ACHN (cell line): Measurements from ENCODE around the gene ABCC1.
"Not testable (repeated sequence)": the region's sequence is repeated elsewhere in the genome, so short reads cannot be mapped to it uniquely, and the experiment has no call there.

Experiments
- DNase-seq: peaks from one replicate; pipeline ENCODE4 v3.0.0-alpha.2; 2015
- in situ Hi-C: cut with HindIII; loops from 2 replicates; pipeline ENCODE4 v1.10.0; 2017; ENCODE audit warnings: low sequenced_read_pairs, low pct_ligation_motif_present, low pct_unique_long_range_greater_than_20kb

ABCC1 gene

GRCh38 chr16:16086653-16087446 is 137.4 kb downstream of the ABCC1 start:
- in situ Hi-C loops: no loop called here
- DNase-seq: no peak

GRCh38 chr16:16090238-16090637 is 140.8 kb downstream of the ABCC1 start:
- in situ Hi-C loops: no loop called here
- DNase-seq: no peak

GRCh38 chr16:16092925-16093627 is 143.7 kb downstream of the ABCC1 start:
- no peak for DNase-seq
- in situ Hi-C loops: no loop called here

- in situ Hi-C loops: no loop called here
- DNase-seq: no peak
Measured at GRCh38 chr16:16093628-16094332, 144.4 kb downstream of the ABCC1 start.

- in situ Hi-C loops: no loop called here
- no peak for DNase-seq
Measured at GRCh38 chr16:16095646-16096045, 146.2 kb downstream of the ABCC1 start.

GRCh38 chr16:16096121-16096857 is 146.9 kb downstream of the ABCC1 start:
- in situ Hi-C loops: no loop called here
- peak; percentile 31 for DNase-seq

GRCh38 chr16:16096858-16097213 is 147.4 kb downstream of the ABCC1 start:
- in situ Hi-C loops: no loop called here
- no peak for DNase-seq

GRCh38 chr16:16099320-16099719 is 149.9 kb downstream of the ABCC1 start:
- no peak for DNase-seq
- in situ Hi-C loops: no loop called here

- in situ Hi-C loops: no loop called here
- DNase-seq: no peak
Measured at GRCh38 chr16:16100631-16101030, 151.2 kb downstream of the ABCC1 start.

GRCh38 chr16:16101585-16101984 is 152.2 kb downstream of the ABCC1 start:
- DNase-seq: no peak
- in situ Hi-C loops: no loop called here

GRCh38 chr16:16102738-16103137 is 153.3 kb downstream of the ABCC1 start:
- no peak for DNase-seq
- in situ Hi-C loops: no loop called here

- not testable (repeated sequence) for DNase-seq
Measured at GRCh38 chr16:16104132-16104803, 154.9 kb downstream of the ABCC1 start.

GRCh38 chr16:16104804-16105141 is 155.4 kb downstream of the ABCC1 start:
- in situ Hi-C loops, DNase-seq: not testable (repeated sequence)

More at GRCh38 chr16:16104132-16104803, 154.9 kb downstream of the ABCC1 start:
- in situ Hi-C loops: not testable (repeated sequence)

- in situ Hi-C loops: no loop called here
- DNase-seq: no peak
Measured at GRCh38 chr16:16105646-16106045, 156.2 kb downstream of the ABCC1 start.

GRCh38 chr16:16106466-16106865 is 157.1 kb downstream of the ABCC1 start:
- in situ Hi-C loops: no loop called here
- no peak for DNase-seq

GRCh38 chr16:16107839-16108238 is 158.4 kb downstream of the ABCC1 start:
- in situ Hi-C loops: no loop called here
- no peak for DNase-seq

- no peak for DNase-seq
- in situ Hi-C loops: no loop called here
Measured at GRCh38 chr16:16108759-16109158, 159.3 kb downstream of the ABCC1 start.

GRCh38 chr16:16109453-16110110 is 160.2 kb downstream of the ABCC1 start:
- no peak for DNase-seq
- in situ Hi-C loops: no loop called here
